ENCODE data around the gene AKAP9. TPM values are rescaled to one million over a fixed set of nuclear protein-coding genes. Genes with fewer than 3 reads are reported as not detected.
"Not testable (repeated sequence)": the region's sequence is repeated elsewhere in the genome, so short reads cannot be mapped to it uniquely, and the experiment has no call there.

AKAP9 gene
- total RNA-seq, 1 donor from 2014 or later, result 85.3 TPM

GRCh38 chr7:91946549-91946948, 5.9 kb downstream of the AKAP9 start:
- DNase-seq, result no peak
- H3K4me1 ChIP-seq, result peaks cover 34% of the 10 kb centered on the region
- no peak overlapping the region for H3K4me3 ChIP-seq
- no peak overlapping the region for H3K27ac ChIP-seq
- H3K9me3 ChIP-seq, result no peaks in the 10 kb centered on the region
- no peaks in the 10 kb centered on the region for H3K36me3 ChIP-seq
- ATAC-seq, result peak; percentile 66
- H3K27me3 ChIP-seq, result no peaks in the 10 kb centered on the region
- intact Hi-C loops (cut with DNase I), result no loop called here
- TF ChIP-seq CTCF (IDR thresholded peaks at IDR 0.05), result no peak

GRCh38 chr7:91947948-91948347, 7.3 kb downstream of the AKAP9 start:
- DNase-seq, result no peak

GRCh38 chr7:91949221-91950009, 8.8 kb downstream of the AKAP9 start:
- no peak overlapping the region for H3K27ac ChIP-seq
- no peak overlapping the region for H3K4me3 ChIP-seq
- H3K27me3 ChIP-seq, result no peaks in the 10 kb centered on the region
- no peaks in the 10 kb centered on the region for H3K9me3 ChIP-seq
- intact Hi-C loops (cut with DNase I), result no loop called here
- no peak for TF ChIP-seq CTCF (IDR thresholded peaks at IDR 0.05)
- H3K4me1 ChIP-seq, result peaks cover 24% of the 10 kb centered on the region
- ATAC-seq (no peak), DNase-seq (no peak)
- no peaks in the 10 kb centered on the region for H3K36me3 ChIP-seq

More at GRCh38 chr7:91947948-91948347, 7.3 kb downstream of the AKAP9 start:
- no peak for ATAC-seq
- Histone ChIP-seq H3K4me3 (no peak overlapping the region), H3K27me3 (no peaks in the 10 kb centered on the region), H3K36me3 (no peaks in the 10 kb centered on the region), H3K27ac (no peak overlapping the region), H3K4me1 (peaks cover 28% of the 10 kb centered on the region), H3K9me3 (no peaks in the 10 kb centered on the region)
- intact Hi-C loops (cut with DNase I), result no loop called here
- no peak for TF ChIP-seq CTCF (IDR thresholded peaks at IDR 0.05)

GRCh38 chr7:91953618-91954017, 13.0 kb downstream of the AKAP9 start:
- H3K4me3 ChIP-seq, result no peak overlapping the region
- no peaks in the 10 kb centered on the region for H3K36me3 ChIP-seq
- no peaks in the 10 kb centered on the region for H3K9me3 ChIP-seq
- DNase-seq, result no peak
- TF ChIP-seq CTCF (IDR thresholded peaks at IDR 0.05), result peak; percentile 14
- peaks cover 6% of the 10 kb centered on the region for H3K4me1 ChIP-seq
- H3K27ac ChIP-seq, result no peak overlapping the region
- no peaks in the 10 kb centered on the region for H3K27me3 ChIP-seq
- intact Hi-C loops (cut with DNase I), result no loop called here
- no peak for ATAC-seq

GRCh38 chr7:91956464-91956863, 15.8 kb downstream of the AKAP9 start:
- DNase-seq; H3K4me1 ChIP-seq; H3K27me3 ChIP-seq; H3K9me3 ChIP-seq; H3K4me3 ChIP-seq; ATAC-seq; H3K36me3 ChIP-seq; H3K27ac ChIP-seq; intact Hi-C loops (cut with DNase I): not testable (repeated sequence)

- intact Hi-C loops (cut with DNase I), result no loop called here
- Histone ChIP-seq H3K4me1 (peaks cover 6% of the 10 kb centered on the region), H3K27me3 (no peaks in the 10 kb centered on the region), H3K36me3 (no peaks in the 10 kb centered on the region), H3K27ac (no peak overlapping the region), H3K9me3 (no peaks in the 10 kb centered on the region), H3K4me3 (no peak overlapping the region)
- DNase-seq (no peak), ATAC-seq (no peak)
- TF ChIP-seq CTCF (IDR thresholded peaks at IDR 0.05), result no peak
These were observed 16.6 kb downstream of the AKAP9 start for GRCh38 chr7:91957232-91957631.

Measured in upper lobe of right lung (tissue), 1 donor.